HepG2 (cell line): ENCODE measurements around the gene ZNF385B. TPM values are rescaled to one million over a fixed set of nuclear protein-coding genes. Genes with fewer than 3 reads are reported as not detected.

Source experiments
- ATAC-seq: fragments of 200-7000 bp; cut with Tn5 transposase; 3 replicates; pipeline ENCODE4 v1.9.1; 2020; ENCODE audit warnings: mild to moderate bottlenecking, moderate library complexity
- BruUV-seq: library from RNA; stranded (reverse); fragments of 400-500 nt; replicated peaks from 2 replicates; lab custom pipeline; 2021; lab: Mats Ljungman, UMichigan
- CTCF ChIA-PET: fragments of 300-600 bp; formaldehyde crosslinking; extraction: SDS; loops from one replicate; lab custom pipeline; 2021; ENCODE audit warnings: low total read pairs, inconsistent platforms, low intra/inter-chr PET ratio; lab: Yijun Ruan, JAX
- POLR2A ChIA-PET: fragments of 350-600 bp; sonication (Branson Sonifier 250); formaldehyde crosslinking; loops from one replicate; lab custom pipeline; 2020; ENCODE audit warnings: antibody characterized with exemption, inconsistent platforms; lab: Yijun Ruan, JAX
- DNase-seq: peaks from one replicate; pipeline ENCODE4 v3.0.0-alpha.2; 2015; ENCODE audit warnings: low spot score
- FAIRE-seq: peaks from 3 replicates; lab custom pipeline; 2011; peaks lifted over from hg19 to GRCh38; lab: Jason Lieb, UNC
- H2AFZ ChIP-seq: one replicate; pipeline ENCODE4 v1.6.1; 2011; ENCODE audit warnings: low read length, inconsistent platforms
- H3K27ac ChIP-seq: fragments of 300-600 bp; 3 replicates; pipeline ENCODE4 v1.8.0; 2011; ENCODE audit warnings: mixed run types, mild to moderate bottlenecking, mixed read lengths, low read length, inconsistent platforms; ENCODE audit not compliant: insufficient read depth; ENCODE audit errors: extremely low read length
- H3K27me3 ChIP-seq, 2 experiments: fragments of 200-600 bp in 1 of 2; 2 replicates in 1 of 2; 3 replicates in 1 of 2; pipeline versions ENCODE4 v1.6.0 to v1.8.0; 2011; ENCODE audit warnings: low read length in 2 of 2, mild to moderate bottlenecking in 2 of 2, moderate library complexity in 2 of 2, inconsistent platforms in 1 of 2; ENCODE audit not compliant: insufficient read depth in 2 of 2, control insufficient read depth in 1 of 2
- H3K36me3 ChIP-seq, 2 experiments: fragments of 200-600 bp in 1 of 2; replicated peaks in 1 of 2; 2 replicates in 1 of 2; 3 replicates in 1 of 2; pipeline versions ENCODE4 v1.5.1 to v1.8.0; 2011; ENCODE audit warnings: low read length in 2 of 2, inconsistent platforms in 1 of 2; ENCODE audit not compliant: insufficient read depth in 2 of 2, control insufficient read depth in 1 of 2
- H3K4me1 ChIP-seq: 2 replicates; pipeline ENCODE4 v1.5.1; 2012; ENCODE audit warnings: low read length, inconsistent platforms; ENCODE audit not compliant: insufficient read depth
- H3K4me2 ChIP-seq: 2 replicates; pipeline ENCODE4 v1.6.0; 2011; ENCODE audit warnings: low read depth, low read length, inconsistent platforms
- H3K4me3 ChIP-seq, 3 experiments: fragments of 200-600 bp in 1 of 3; sonication (generic), shearing (Covaris generic) in 1 of 3; replicated peaks in 1 of 3; 2 replicates each; pipeline ENCODE4 v1.5.1; 2011 to 2016; ENCODE audit warnings: low read length in 3 of 3, inconsistent platforms in 2 of 3, low read depth in 2 of 3, mild to moderate bottlenecking in 2 of 3, control low read depth in 1 of 3, mixed read lengths in 1 of 3; ENCODE audit not compliant: insufficient read depth in 1 of 3
- H3K79me2 ChIP-seq: one replicate; pipeline ENCODE4 v1.6.1; 2011; ENCODE audit warnings: low read length, inconsistent platforms; ENCODE audit not compliant: insufficient read depth
- H3K9ac ChIP-seq: 2 replicates; pipeline ENCODE4 v1.6.0; 2011; ENCODE audit warnings: mild to moderate bottlenecking, low read depth, low read length, inconsistent platforms; ENCODE audit not compliant: insufficient read depth
- H3K9me3 ChIP-seq: 2 replicates; pipeline ENCODE4 v1.5.1; 2012; ENCODE audit warnings: mild to moderate bottlenecking, low read length
- H4K20me1 ChIP-seq: 2 replicates; pipeline ENCODE4 v1.6.0; 2011; ENCODE audit warnings: inconsistent platforms, mild to moderate bottlenecking, low read length, moderate library complexity; ENCODE audit not compliant: insufficient read depth
- FOXA1 ChIP-seq, 2 experiments: fragments of 450-650 bp in 1 of 2; sonication (generic) in 1 of 2; formaldehyde crosslinking in 1 of 2; IDR thresholded peaks; 2 replicates each; pipeline versions ENCODE4 v1.4.0 to v1.6.1; 2016 to 2020; ENCODE audit warnings: missing genetic modification reagents in 1 of 2
- HHEX ChIP-seq: IDR thresholded peaks from 2 replicates; pipeline ENCODE4 v1.6.1; 2016; ENCODE audit warnings: control low read depth
- HNRNPLL ChIP-seq: fragments of 200-400 bp; formaldehyde crosslinking; IDR thresholded peaks from 2 replicates; pipeline ENCODE4 v1.6.1; 2017; ENCODE audit warnings: mild to moderate bottlenecking, low read depth, low read length; ENCODE audit not compliant: poor library complexity, severe bottlenecking
- IKZF1 ChIP-seq: fragments of 450-650 bp; IDR thresholded peaks from 2 replicates; pipeline ENCODE4 v1.7.1; 2016
- NBN ChIP-seq: fragments of 450-650 bp; conservative IDR thresholded peaks from 2 replicates; pipeline ENCODE4 v1.6.1; 2017
- NFIC ChIP-seq: IDR thresholded peaks from 2 replicates; pipeline ENCODE4 v1.6.1; 2012; ENCODE audit warnings: mild to moderate bottlenecking, low read length, inconsistent platforms
- SIX4 ChIP-seq: sonication (generic); formaldehyde crosslinking; IDR thresholded peaks from 2 replicates; pipeline ENCODE4 v1.4.0; 2020; ENCODE audit warnings: missing genetic modification reagents
- SP4 ChIP-seq: sonication (generic); formaldehyde crosslinking; IDR thresholded peaks from 2 replicates; pipeline ENCODE4 v1.8.1; 2023; ENCODE audit warnings: mild to moderate bottlenecking, missing genetic modification reagents
- ZC3H4 ChIP-seq: sonication (generic); formaldehyde crosslinking; IDR thresholded peaks from 2 replicates; pipeline ENCODE4 v1.4.0; 2020; ENCODE audit warnings: missing genetic modification reagents, borderline replicate concordance
- ZFP36L2 ChIP-seq: sonication (generic); formaldehyde crosslinking; IDR thresholded peaks from 2 replicates; pipeline ENCODE4 v1.4.0; 2020; ENCODE audit warnings: missing genetic modification reagents
- ZFYVE20 ChIP-seq: sonication (generic); formaldehyde crosslinking; IDR thresholded peaks from 2 replicates; pipeline ENCODE4 v1.8.0; 2023; ENCODE audit warnings: low read depth, mild to moderate bottlenecking, moderate library complexity, missing genetic modification reagents, borderline replicate concordance
- ZNF160 ChIP-seq: sonication (generic); formaldehyde crosslinking; IDR thresholded peaks from 2 replicates; pipeline ENCODE4 v1.8.0; 2022; ENCODE audit warnings: mild to moderate bottlenecking, inconsistent platforms, missing genetic modification reagents
- ZNF644 ChIP-seq: IDR thresholded peaks from 2 replicates; pipeline ENCODE4 v1.6.1; 2016; ENCODE audit warnings: low read depth
- ZNF652 ChIP-seq: IDR thresholded peaks from 2 replicates; pipeline ENCODE4 v1.6.1; 2016; ENCODE audit warnings: low read depth, borderline replicate concordance
- ZNF7 ChIP-seq: IDR thresholded peaks from 2 replicates; pipeline ENCODE4 v1.6.1; 2016; ENCODE audit warnings: missing biosample characterization, missing genetic modification reagents
- ZSCAN25 ChIP-seq: sonication (generic); formaldehyde crosslinking; IDR thresholded peaks from 2 replicates; pipeline ENCODE4 v1.8.0; 2022; ENCODE audit warnings: mild to moderate bottlenecking, missing genetic modification reagents
- in situ Hi-C: cut with HindIII; loops from 2 replicates; pipeline ENCODE4 v1.10.0; 2017; ENCODE audit warnings: low pct_unique_long_range_greater_than_20kb; ENCODE audit not compliant: extremely low pct_ligation_motif_present
- intact Hi-C: fragments of 100-400 bp; cut with micrococcal nuclease; formaldehyde crosslinking; loops from one replicate; pipeline ENCODE4 v1.10.0; 2022; ENCODE audit not compliant: unreplicated experiment
- polyA plus RNA-seq, 8 experiments: library from polyadenylated mRNA; depleted of rRNA in 3 of 8; stranded (reverse) in 7 of 8; unstranded in 1 of 8; fragments of >200 nt; fragmentation: Illumina TruSeq in 4 of 8; extraction: Trizol in 4 of 8; gene quantifications; 2 replicates each; pipeline versions ENCODE4 v1.2.1 to v1.2.3, GENCODE V29; 2011 to 2016; ENCODE audit warnings: low read depth in 4 of 8, missing spikeins in 1 of 8, mixed read lengths in 1 of 8; ENCODE audit not compliant: insufficient read depth in 1 of 8
- total RNA-seq, 5 experiments: library from RNA; depleted of rRNA; stranded (reverse); fragments of >200 nt; fragmentation: Illumina TruSeq; extraction: Trizol; gene quantifications; 2 replicates each; pipeline ENCODE4 v1.2.3, GENCODE V29; 2016; ENCODE audit warnings: low read depth in 1 of 5
- TF ChIP-seq, protein P1 (sequence below): sonication (generic); formaldehyde crosslinking; IDR thresholded peaks from 2 replicates; pipeline ENCODE4 v1.4.0; 2020; ENCODE audit warnings: missing genetic modification reagents
- TF ChIP-seq, protein P2 (sequence below): sonication (generic); formaldehyde crosslinking; IDR thresholded peaks from 2 replicates; pipeline ENCODE4 v1.9.0; 2022; ENCODE audit warnings: missing genetic modification reagents, mild to moderate bottlenecking, borderline replicate concordance
- TF ChIP-seq, protein P3 (sequence below): sonication (generic); formaldehyde crosslinking; IDR thresholded peaks from 2 replicates; pipeline ENCODE4 v1.4.0; 2020; ENCODE audit warnings: mild to moderate bottlenecking, missing genetic modification reagents, borderline replicate concordance
- TF ChIP-seq, protein P4 (sequence below): sonication (generic); formaldehyde crosslinking; IDR thresholded peaks from 2 replicates; pipeline ENCODE4 v1.4.0; 2020; ENCODE audit warnings: missing genetic modification reagents

Gene ZNF385B
- total and polyA plus RNA-seq, 2 of the 13 experiments (the other 11 are each of a cell fraction or from before 2014, with no cell fraction given) = 3.3 to 6.7 TPM

DNA sequence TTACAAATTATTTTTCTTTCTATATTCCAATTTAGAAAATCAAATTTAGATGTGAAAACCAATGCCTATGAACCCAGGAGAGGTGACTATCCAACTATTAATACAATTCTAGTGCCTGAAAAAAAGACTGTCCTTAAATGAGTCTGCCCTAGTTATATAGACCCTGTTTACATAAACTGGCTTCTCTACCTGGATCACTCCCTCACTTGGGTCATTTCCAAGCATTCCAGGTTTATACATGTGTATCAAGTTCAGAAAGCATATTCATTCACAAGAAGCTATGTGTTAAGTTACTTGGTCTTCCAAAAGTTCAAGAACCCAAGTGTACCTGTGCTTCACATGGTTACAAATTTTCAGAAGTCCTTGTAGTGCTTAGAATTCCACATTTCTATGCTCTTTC is 8.3 kb downstream of the ZNF385B start:
- no peak for ATAC-seq
- no peaks in the 10 kb centered on the region for H3K79me2 ChIP-seq
- TF ChIP-seq IKZF1 (no peak), HNRNPLL (no peak), HHEX (no peak), ZNF160 (CRISPR knock-in tag) (no peak), ZC3H4 (CRISPR knock-in tag) (no peak), SIX4 (CRISPR knock-in tag) (no peak), SP4 (no peak), ZNF7 (CRISPR knock-in tag) (no peak), NFIC (no peak), FOXA1 (IDR thresholded peaks at IDR 0.05) (no peak), FOXA1 (CRISPR knock-in tag; IDR thresholded peaks at IDR 0.05) (no peak), ZSCAN25 (CRISPR knock-in tag) (no peak), NBN (no peak), ZNF652 (CRISPR knock-in tag) (no peak), ZFYVE20 (CRISPR knock-in tag) (no peak), ZFP36L2 (CRISPR knock-in tag) (no peak), ZNF644 (CRISPR knock-in tag) (no peak)
- TF ChIP-seq, protein P1, sequence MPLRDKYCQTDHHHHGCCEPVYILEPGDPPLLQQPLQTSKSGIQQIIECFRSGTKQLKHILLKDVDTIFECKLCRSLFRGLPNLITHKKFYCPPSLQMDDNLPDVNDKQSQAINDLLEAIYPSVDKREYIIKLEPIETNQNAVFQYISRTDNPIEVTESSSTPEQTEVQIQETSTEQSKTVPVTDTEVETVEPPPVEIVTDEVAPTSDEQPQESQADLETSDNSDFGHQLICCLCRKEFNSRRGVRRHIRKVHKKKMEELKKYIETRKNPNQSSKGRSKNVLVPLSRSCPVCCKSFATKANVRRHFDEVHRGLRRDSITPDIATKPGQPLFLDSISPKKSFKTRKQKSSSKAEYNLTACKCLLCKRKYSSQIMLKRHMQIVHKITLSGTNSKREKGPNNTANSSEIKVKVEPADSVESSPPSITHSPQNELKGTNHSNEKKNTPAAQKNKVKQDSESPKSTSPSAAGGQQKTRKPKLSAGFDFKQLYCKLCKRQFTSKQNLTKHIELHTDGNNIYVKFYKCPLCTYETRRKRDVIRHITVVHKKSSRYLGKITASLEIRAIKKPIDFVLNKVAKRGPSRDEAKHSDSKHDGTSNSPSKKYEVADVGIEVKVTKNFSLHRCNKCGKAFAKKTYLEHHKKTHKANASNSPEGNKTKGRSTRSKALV (CRISPR knock-in tag) = no peak
- TF ChIP-seq, protein P2, sequence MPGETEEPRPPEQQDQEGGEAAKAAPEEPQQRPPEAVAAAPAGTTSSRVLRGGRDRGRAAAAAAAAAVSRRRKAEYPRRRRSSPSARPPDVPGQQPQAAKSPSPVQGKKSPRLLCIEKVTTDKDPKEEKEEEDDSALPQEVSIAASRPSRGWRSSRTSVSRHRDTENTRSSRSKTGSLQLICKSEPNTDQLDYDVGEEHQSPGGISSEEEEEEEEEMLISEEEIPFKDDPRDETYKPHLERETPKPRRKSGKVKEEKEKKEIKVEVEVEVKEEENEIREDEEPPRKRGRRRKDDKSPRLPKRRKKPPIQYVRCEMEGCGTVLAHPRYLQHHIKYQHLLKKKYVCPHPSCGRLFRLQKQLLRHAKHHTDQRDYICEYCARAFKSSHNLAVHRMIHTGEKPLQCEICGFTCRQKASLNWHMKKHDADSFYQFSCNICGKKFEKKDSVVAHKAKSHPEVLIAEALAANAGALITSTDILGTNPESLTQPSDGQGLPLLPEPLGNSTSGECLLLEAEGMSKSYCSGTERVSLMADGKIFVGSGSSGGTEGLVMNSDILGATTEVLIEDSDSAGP (CRISPR knock-in tag) = no peak
- TF ChIP-seq, protein P3, sequence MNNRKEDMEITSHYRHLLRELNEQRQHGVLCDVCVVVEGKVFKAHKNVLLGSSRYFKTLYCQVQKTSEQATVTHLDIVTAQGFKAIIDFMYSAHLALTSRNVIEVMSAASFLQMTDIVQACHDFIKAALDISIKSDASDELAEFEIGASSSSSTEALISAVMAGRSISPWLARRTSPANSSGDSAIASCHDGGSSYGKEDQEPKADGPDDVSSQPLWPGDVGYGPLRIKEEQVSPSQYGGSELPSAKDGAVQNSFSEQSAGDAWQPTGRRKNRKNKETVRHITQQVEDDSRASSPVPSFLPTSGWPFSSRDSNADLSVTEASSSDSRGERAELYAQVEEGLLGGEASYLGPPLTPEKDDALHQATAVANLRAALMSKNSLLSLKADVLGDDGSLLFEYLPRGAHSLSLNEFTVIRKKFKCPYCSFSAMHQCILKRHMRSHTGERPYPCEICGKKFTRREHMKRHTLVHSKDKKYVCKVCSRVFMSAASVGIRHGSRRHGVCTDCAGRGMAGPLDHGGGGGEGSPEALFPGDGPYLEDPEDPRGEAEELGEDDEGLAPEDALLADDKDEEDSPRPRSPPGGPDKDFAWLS (CRISPR knock-in tag) = no peak
- TF ChIP-seq, protein P4, sequence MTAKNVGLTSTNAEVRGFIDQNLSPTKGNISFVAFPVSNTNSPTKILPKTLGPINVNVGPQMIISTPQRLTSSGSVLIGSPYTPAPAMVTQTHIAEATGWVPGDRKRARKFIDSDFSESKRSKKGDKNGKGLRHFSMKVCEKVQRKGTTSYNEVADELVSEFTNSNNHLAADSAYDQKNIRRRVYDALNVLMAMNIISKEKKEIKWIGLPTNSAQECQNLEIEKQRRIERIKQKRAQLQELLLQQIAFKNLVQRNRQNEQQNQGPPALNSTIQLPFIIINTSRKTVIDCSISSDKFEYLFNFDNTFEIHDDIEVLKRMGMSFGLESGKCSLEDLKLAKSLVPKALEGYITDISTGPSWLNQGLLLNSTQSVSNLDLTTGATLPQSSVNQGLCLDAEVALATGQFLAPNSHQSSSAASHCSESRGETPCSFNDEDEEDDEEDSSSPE (CRISPR knock-in tag) = no peak

More for the DNA sequence above, 8.3 kb downstream of the ZNF385B start:
- POLR2A ChIA-PET = no interaction called here
- H4K20me1 ChIP-seq = no peaks in the 10 kb centered on the region
- H3K9ac ChIP-seq = no peak overlapping the region
- no peak overlapping the region for H3K4me2 ChIP-seq
- CTCF ChIA-PET = no interaction called here
- no peak for FAIRE-seq
- H3K36me3 ChIP-seq = no peaks in the 10 kb centered on the region
- no TSS peak for BruUV-seq
- H3K4me1 ChIP-seq = no peaks in the 10 kb centered on the region
- peaks cover 0 to 8% of the 10 kb centered on the region in 2 experiments; a peak in 2 of 5 replicates for H3K27me3 ChIP-seq
- in situ Hi-C loops (no loop called here), intact Hi-C loops (no loop called here)
- no peak for DNase-seq
- no peak overlapping the region for H2AFZ ChIP-seq
- H3K9me3 ChIP-seq = no peaks in the 10 kb centered on the region
- no peak overlapping the region for H3K27ac ChIP-seq
- H3K4me3 ChIP-seq = no peak overlapping the region
